Activated naive CD4-positive, alpha-beta T cell (primary cell): ENCODE data around the gene FGF1.

ENCODE experiments used
- DNase-seq, 4 experiments: peaks; one replicate each; lab custom pipeline; 2025; lab: John Stamatoyannopoulos, UW

The FGF1 gene

GRCh38 chr5:142642427-142642826, 43.5 kb downstream of the FGF1 start:
- DNase-seq = no peak

GRCh38 chr5:142641711-142642110, 44.2 kb downstream of the FGF1 start:
- no peak for DNase-seq

- no peak for DNase-seq
Observed at GRCh38 chr5:142640316-142641005, 45.4 kb downstream of the FGF1 start.

- DNase-seq = no peak
Observed at GRCh38 chr5:142639455-142639854, 46.4 kb downstream of the FGF1 start.

- no peak for DNase-seq
Observed at GRCh38 chr5:142637871-142638270, 48.0 kb downstream of the FGF1 start.

GRCh38 chr5:142636698-142637324, 49.1 kb downstream of the FGF1 start:
- no peak for DNase-seq

GRCh38 chr5:142636093-142636492, 49.8 kb downstream of the FGF1 start:
- DNase-seq = no peak

- DNase-seq = no peak
Observed at GRCh38 chr5:142634216-142635011, 51.5 kb downstream of the FGF1 start.

GRCh38 chr5:142630927-142631539, 54.9 kb downstream of the FGF1 start:
- no peak for DNase-seq

GRCh38 chr5:142627383-142628217, 58.3 kb downstream of the FGF1 start:
- no peak for DNase-seq

GRCh38 chr5:142626786-142627185, 59.1 kb downstream of the FGF1 start:
- no peak for DNase-seq

GRCh38 chr5:142626099-142626498, 59.8 kb downstream of the FGF1 start:
- no peak for DNase-seq

GRCh38 chr5:142621227-142621626, 64.7 kb downstream of the FGF1 start:
- no peak for DNase-seq

- no peak for DNase-seq
Observed at GRCh38 chr5:142619815-142620214, 66.1 kb downstream of the FGF1 start.

- DNase-seq = no peak
Observed at GRCh38 chr5:142618130-142618523, 67.8 kb downstream of the FGF1 start.

- DNase-seq = no peak
Observed at GRCh38 chr5:142617416-142618129, 68.3 kb downstream of the FGF1 start.

- no peak for DNase-seq
Observed at GRCh38 chr5:142615948-142616347, 69.9 kb downstream of the FGF1 start.

- no peak for DNase-seq
Observed at GRCh38 chr5:142614054-142614453, 71.8 kb downstream of the FGF1 start.

- DNase-seq = no peak
Observed at GRCh38 chr5:142613271-142613671, 72.6 kb downstream of the FGF1 start.

- DNase-seq = no peak
Observed at GRCh38 chr5:142612494-142613270, 73.2 kb downstream of the FGF1 start.
